ENCODE data around the gene BAIAP2. TPM values are rescaled to one million over a fixed set of nuclear protein-coding genes. Genes with fewer than 3 reads are reported as not detected.
A peak's percentile ranks its signal among the peaks of the same experiment; 100 is the strongest.
"Not testable (repeated sequence)": the region's sequence is repeated elsewhere in the genome, so short reads cannot be mapped to it uniquely, and the experiment has no call there.

The BAIAP2 gene
- polyA plus RNA-seq, 3 donors: 8.6 to 17.0 (median 11.2) TPM

DNA sequence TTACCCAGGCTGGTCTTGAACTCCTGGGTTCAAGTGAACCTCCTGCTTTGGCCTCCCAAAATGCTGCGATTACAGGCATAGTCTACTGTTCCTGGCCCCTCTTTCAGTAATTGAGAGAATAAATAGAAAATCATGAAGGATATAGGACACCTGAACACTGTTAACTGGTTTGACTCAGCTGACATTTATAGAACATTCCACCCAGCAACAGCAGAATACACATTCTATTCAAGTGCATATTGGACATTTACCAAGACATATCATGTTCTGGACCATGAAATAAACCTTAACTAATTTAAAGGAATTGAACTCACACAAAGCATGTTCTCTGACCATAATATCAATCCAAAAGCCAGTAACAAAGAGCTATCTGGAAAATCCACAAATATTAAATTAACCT, 19.8 kb upstream of the BAIAP2 start:
- peaks cover 0 to 9% (median 5%) of the 10 kb centered on the region in 3 donors for H3K27me3 Mint-ChIP-seq (ENCODE audit: low read depth in 3 of 3)
- H3K9me3 Mint-ChIP-seq: peaks cover 8 to 23% (median 16%) of the 10 kb centered on the region in 7 donors
- WGBS (ENCODE audit: insufficient coverage): no CpG with 5 or more reads among the region's 1 CpG
- no peak overlapping the region for H3K4me3 Mint-ChIP-seq
- Histone ChIP-seq H3K36me3 (replicated peaks in 1 of 2; ENCODE audit: control insufficient read depth in 1 of 2, insufficient read depth in 2 of 2, low read length in 2 of 2) (no peaks in the 10 kb centered on the region), H3K4me1 (ENCODE audit: control insufficient read depth in 1 of 2, insufficient read depth in 2 of 2, low read length in 2 of 2) (peaks cover 19 to 23% of the 10 kb centered on the region in 2 donors), H3K79me2 (ENCODE audit: insufficient read depth, low read length) (no peaks in the 10 kb centered on the region), H3K9ac (ENCODE audit: insufficient read depth, low read length, poor library complexity, severe bottlenecking) (no peak overlapping the region), H2AFZ (ENCODE audit: insufficient read depth, low read depth, low read length, poor library complexity, severe bottlenecking) (no peak overlapping the region), H4K20me1 (ENCODE audit: insufficient read depth, low read length) (no peaks in the 10 kb centered on the region), H3K9me3 (replicated peaks in 1 of 2; ENCODE audit: control insufficient read depth in 1 of 2, insufficient read depth in 1 of 2, low read length in 2 of 2) (peaks cover 6 to 9% of the 10 kb centered on the region in 2 donors), H3K4me3 (replicated peaks in 1 of 3; ENCODE audit: low read depth in 2 of 3, low read length in 3 of 3) (no peak overlapping the region), H3K27me3 (ENCODE audit: control insufficient read depth in 2 of 2, insufficient read depth in 2 of 2, low read length in 2 of 2) (no peaks in the 10 kb centered on the region), H3K27ac (ENCODE audit: low read depth in 1 of 2, low read length in 2 of 2) (no peak overlapping the region), H3K4me2 (replicated peaks; ENCODE audit: extremely low read depth, low read length, poor library complexity, severe bottlenecking) (no peak overlapping the region)
- H3K27ac Mint-ChIP-seq: no peak overlapping the region
- H3K36me3 Mint-ChIP-seq: peaks cover 0 to 4% of the 10 kb centered on the region in 2 donors
- no peak for DNase-seq
- TF ChIP-seq, protein P1, sequence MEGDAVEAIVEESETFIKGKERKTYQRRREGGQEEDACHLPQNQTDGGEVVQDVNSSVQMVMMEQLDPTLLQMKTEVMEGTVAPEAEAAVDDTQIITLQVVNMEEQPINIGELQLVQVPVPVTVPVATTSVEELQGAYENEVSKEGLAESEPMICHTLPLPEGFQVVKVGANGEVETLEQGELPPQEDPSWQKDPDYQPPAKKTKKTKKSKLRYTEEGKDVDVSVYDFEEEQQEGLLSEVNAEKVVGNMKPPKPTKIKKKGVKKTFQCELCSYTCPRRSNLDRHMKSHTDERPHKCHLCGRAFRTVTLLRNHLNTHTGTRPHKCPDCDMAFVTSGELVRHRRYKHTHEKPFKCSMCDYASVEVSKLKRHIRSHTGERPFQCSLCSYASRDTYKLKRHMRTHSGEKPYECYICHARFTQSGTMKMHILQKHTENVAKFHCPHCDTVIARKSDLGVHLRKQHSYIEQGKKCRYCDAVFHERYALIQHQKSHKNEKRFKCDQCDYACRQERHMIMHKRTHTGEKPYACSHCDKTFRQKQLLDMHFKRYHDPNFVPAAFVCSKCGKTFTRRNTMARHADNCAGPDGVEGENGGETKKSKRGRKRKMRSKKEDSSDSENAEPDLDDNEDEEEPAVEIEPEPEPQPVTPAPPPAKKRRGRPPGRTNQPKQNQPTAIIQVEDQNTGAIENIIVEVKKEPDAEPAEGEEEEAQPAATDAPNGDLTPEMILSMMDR (IDR thresholded peaks at IDR 0.05): no peak
- intact Hi-C loops (cut with micrococcal nuclease): no loop called here
- H3K4me1 Mint-ChIP-seq: peaks cover 34% of the 10 kb centered on the region

DNA sequence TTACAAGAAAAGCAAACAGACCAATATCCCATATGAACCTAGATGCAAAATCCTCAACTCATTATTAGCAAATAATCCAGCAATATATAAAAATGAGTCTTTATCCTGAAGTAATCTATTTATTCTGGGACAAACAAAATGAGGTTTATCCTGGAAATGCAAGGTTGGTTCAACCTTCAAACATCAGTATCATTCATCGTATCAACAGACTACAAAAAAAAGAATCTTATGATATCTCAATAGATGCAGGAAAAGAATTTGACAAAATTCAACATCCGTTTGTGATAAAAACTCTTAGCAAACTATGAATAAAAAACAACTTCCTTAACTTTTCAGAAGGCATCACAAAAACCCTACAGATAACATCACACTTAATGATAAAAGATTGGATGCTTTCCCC, 18.4 kb upstream of the BAIAP2 start:
- TF ChIP-seq, protein P1 (IDR thresholded peaks at IDR 0.05): no peak
- no peak overlapping the region for H3K27ac ChIP-seq (ENCODE audit: low read depth in 1 of 2, low read length in 2 of 2)
- H3K4me1 ChIP-seq (ENCODE audit: control insufficient read depth in 1 of 2, insufficient read depth in 2 of 2, low read length in 2 of 2): peaks cover 13 to 19% of the 10 kb centered on the region in 2 donors
- Mint-ChIP-seq H3K9me3 (peaks cover 0 to 12% (median 10%) of the 10 kb centered on the region in 7 donors), H3K36me3 (no peaks in the 10 kb centered on the region), H3K27ac (no peak overlapping the region), H3K4me1 (peaks cover 23% of the 10 kb centered on the region), H3K27me3 (ENCODE audit: low read depth in 3 of 3) (peaks cover 0 to 9% (median 6%) of the 10 kb centered on the region in 3 donors), H3K4me3 (no peak overlapping the region)
- no peak overlapping the region for H3K9ac ChIP-seq (ENCODE audit: insufficient read depth, low read length, poor library complexity, severe bottlenecking)
- intact Hi-C loops (cut with micrococcal nuclease): no loop called here
- no peaks in the 10 kb centered on the region for H4K20me1 ChIP-seq (ENCODE audit: insufficient read depth, low read length)
- H3K4me3 ChIP-seq (replicated peaks in 1 of 3; ENCODE audit: low read depth in 2 of 3, low read length in 3 of 3): no peak overlapping the region
- H3K4me2 ChIP-seq (replicated peaks; ENCODE audit: extremely low read depth, low read length, poor library complexity, severe bottlenecking): no peak overlapping the region
- H3K9me3 ChIP-seq (replicated peaks in 1 of 2; ENCODE audit: control insufficient read depth in 1 of 2, insufficient read depth in 1 of 2, low read length in 2 of 2): peaks cover 0 to 5% of the 10 kb centered on the region in 2 donors
- no peak overlapping the region for H2AFZ ChIP-seq (ENCODE audit: insufficient read depth, low read depth, low read length, poor library complexity, severe bottlenecking)
- no peaks in the 10 kb centered on the region for H3K79me2 ChIP-seq (ENCODE audit: insufficient read depth, low read length)
- no peaks in the 10 kb centered on the region for H3K36me3 ChIP-seq (replicated peaks in 1 of 2; ENCODE audit: control insufficient read depth in 1 of 2, insufficient read depth in 2 of 2, low read length in 2 of 2)
- no peak for DNase-seq
- WGBS (ENCODE audit: insufficient coverage): no CpG with 5 or more reads among the region's 2 CpGs
- no peaks in the 10 kb centered on the region for H3K27me3 ChIP-seq (ENCODE audit: control insufficient read depth in 2 of 2, insufficient read depth in 2 of 2, low read length in 2 of 2)

- Histone ChIP-seq H2AFZ (ENCODE audit: insufficient read depth, low read depth, low read length, poor library complexity, severe bottlenecking) (peak overlapping the region; percentile 90), H3K4me1 (ENCODE audit: control insufficient read depth in 1 of 2, insufficient read depth in 2 of 2, low read length in 2 of 2) (peaks cover 13 to 19% of the 10 kb centered on the region in 2 donors)
- H4K20me1 ChIP-seq (ENCODE audit: insufficient read depth, low read length); H3K4me2 ChIP-seq (replicated peaks; ENCODE audit: extremely low read depth, low read length, poor library complexity, severe bottlenecking); H3K9me3 Mint-ChIP-seq; H3K9ac ChIP-seq (ENCODE audit: insufficient read depth, low read length, poor library complexity, severe bottlenecking); H3K36me3 ChIP-seq (replicated peaks in 1 of 2; ENCODE audit: control insufficient read depth in 1 of 2, insufficient read depth in 2 of 2, low read length in 2 of 2); H3K4me3 ChIP-seq (replicated peaks in 1 of 3; ENCODE audit: low read depth in 2 of 3, low read length in 3 of 3); H3K27ac Mint-ChIP-seq; H3K36me3 Mint-ChIP-seq; H3K27me3 ChIP-seq (ENCODE audit: control insufficient read depth in 2 of 2, insufficient read depth in 2 of 2, low read length in 2 of 2); intact Hi-C loops (cut with micrococcal nuclease); H3K79me2 ChIP-seq (ENCODE audit: insufficient read depth, low read length); H3K4me3 Mint-ChIP-seq; H3K27ac ChIP-seq (ENCODE audit: low read depth in 1 of 2, low read length in 2 of 2); H3K27me3 Mint-ChIP-seq (ENCODE audit: low read depth in 3 of 3); DNase-seq; H3K9me3 ChIP-seq (replicated peaks in 1 of 2; ENCODE audit: control insufficient read depth in 1 of 2, insufficient read depth in 1 of 2, low read length in 2 of 2): not testable (repeated sequence)
- H3K4me1 Mint-ChIP-seq: peaks cover 23% of the 10 kb centered on the region
- 95% methylated on average over 3 of the region's 4 CpGs for WGBS (ENCODE audit: insufficient coverage)
Observed at GRCh38 chr17:81017330-81017729, 17.6 kb upstream of the BAIAP2 start.
